ENCODE results near the gene ATP4B.

ATP4B gene

GRCh38 chr13:113604186-113604585 lies 53.8 kb downstream of the ATP4B start:
- no peak for TF ChIP-seq CTCF (conservative IDR thresholded peaks at IDR 0.05; ENCODE audit: low read depth)
- H3K27ac ChIP-seq = 0 out of 2 replicates have a peak overlapping the region, but pooled peaks have one; percentile 2
- ChIA-PET POLR2A (ENCODE audit: low non-redundant PET) (no interaction called here), CTCF (no interaction called here)
- no peak for DNase-seq (ENCODE audit: low spot score)

GRCh38 chr13:113603116-113603710 lies 54.8 kb downstream of the ATP4B start:
- POLR2A ChIA-PET (ENCODE audit: low non-redundant PET) = no interaction called here
- CTCF ChIA-PET = interaction anchor here (0.6 kb wide), 1 partner anchor 636 kb away, joined by 4 read pairs; no protein-coding TSS in a partner anchor
- no peak for TF ChIP-seq CTCF (conservative IDR thresholded peaks at IDR 0.05; ENCODE audit: low read depth)
- no peak overlapping the region for H3K27ac ChIP-seq
- no peak for DNase-seq (ENCODE audit: low spot score)

GRCh38 chr13:113602291-113602988 lies 55.6 kb downstream of the ATP4B start:
- no peak overlapping the region for H3K27ac ChIP-seq
- DNase-seq (ENCODE audit: low spot score) = no peak
- ChIA-PET POLR2A (ENCODE audit: low non-redundant PET) (interaction anchor here (0.5 kb wide), 1 partner anchor 542 kb away, joined by 7 read pairs; no protein-coding TSS in a partner anchor), CTCF (no interaction called here)
- TF ChIP-seq CTCF (conservative IDR thresholded peaks at IDR 0.05; ENCODE audit: low read depth) = no peak

GRCh38 chr13:113601166-113602070 lies 56.6 kb downstream of the ATP4B start:
- ChIA-PET POLR2A (ENCODE audit: low non-redundant PET) (no interaction called here), CTCF (interaction anchor here (0.7 kb wide), 1 partner anchor 96 kb away, joined by 3 read pairs; no protein-coding TSS in a partner anchor)
- no peak for TF ChIP-seq CTCF (conservative IDR thresholded peaks at IDR 0.05; ENCODE audit: low read depth)
- no peak for DNase-seq (ENCODE audit: low spot score)
- no peak overlapping the region; the same call in 1 of the 2 replicates for H3K27ac ChIP-seq

GRCh38 chr13:113599391-113599790 lies 58.6 kb downstream of the ATP4B start:
- DNase-seq (ENCODE audit: low spot score) = no peak

More at GRCh38 chr13:113599391-113599790, 58.6 kb downstream of the ATP4B start:
- no peak for TF ChIP-seq CTCF (conservative IDR thresholded peaks at IDR 0.05; ENCODE audit: low read depth)
- ChIA-PET POLR2A (ENCODE audit: low non-redundant PET) (no interaction called here), CTCF (no interaction called here)
- no peak overlapping the region for H3K27ac ChIP-seq

Data from RWPE1 (cell line).